H9 (cell line): ENCODE measurements around the gene TRIO. TPM values are rescaled to one million over a fixed set of nuclear protein-coding genes. Genes with fewer than 3 reads are reported as not detected.

ENCODE experiments used
- DNase-seq: peaks from one replicate; pipeline ENCODE4 v3.0.0-alpha.2; 2017
- H2AFZ ChIP-seq: one replicate; pipeline ENCODE4 v1.6.1; 2013; ENCODE audit warnings: mild to moderate bottlenecking, low read length, control low read depth, moderate library complexity
- H2AK5ac ChIP-seq: 2 replicates; pipeline ENCODE4 v1.6.1; 2013; ENCODE audit warnings: low read length, control low read depth, mixed read lengths; ENCODE audit not compliant: insufficient read length
- H2BK120ac ChIP-seq: one replicate; pipeline ENCODE4 v1.6.1; 2013; ENCODE audit warnings: low read depth, mild to moderate bottlenecking, low read length, control low read depth, inconsistent platforms; ENCODE audit not compliant: poor library complexity, severe bottlenecking
- H2BK12ac ChIP-seq: 2 replicates; pipeline ENCODE4 v1.6.1; 2013; ENCODE audit warnings: low read length, control low read depth, mixed read lengths, low read depth; ENCODE audit not compliant: insufficient read length
- H2BK15ac ChIP-seq: 2 replicates; pipeline ENCODE4 v1.6.1; 2013; ENCODE audit warnings: low read depth, low read length, control low read depth
- H2BK20ac ChIP-seq: one replicate; pipeline ENCODE4 v1.6.1; 2013; ENCODE audit warnings: low read depth, mild to moderate bottlenecking, low read length, control low read depth, inconsistent platforms; ENCODE audit not compliant: poor library complexity, severe bottlenecking
- H2BK5ac ChIP-seq: 2 replicates; pipeline ENCODE4 v1.6.1; 2013; ENCODE audit warnings: low read length, control low read depth, mixed read lengths; ENCODE audit not compliant: insufficient read length
- H3K14ac ChIP-seq: 2 replicates; pipeline ENCODE4 v1.6.1; 2013; ENCODE audit warnings: low read length, control low read depth; ENCODE audit not compliant: insufficient read depth
- H3K18ac ChIP-seq: 2 replicates; pipeline ENCODE4 v1.6.1; 2013; ENCODE audit warnings: low read depth, mild to moderate bottlenecking, mixed read lengths, low read length, control low read depth; ENCODE audit not compliant: insufficient read length
- H3K23ac ChIP-seq: 2 replicates; pipeline ENCODE4 v1.6.1; 2013; ENCODE audit warnings: low read length, control low read depth, mixed read lengths, low read depth; ENCODE audit not compliant: insufficient read length
- H3K23me2 ChIP-seq: 2 replicates; pipeline ENCODE4 v1.6.1; 2013; ENCODE audit warnings: low read depth, mild to moderate bottlenecking, mixed read lengths, low read length, control low read depth; ENCODE audit not compliant: insufficient read length, poor library complexity, severe bottlenecking
- H3K27ac ChIP-seq: 2 replicates; pipeline ENCODE4 v1.5.1; 2013; ENCODE audit warnings: low read length, control low read depth, mixed read lengths, low read depth; ENCODE audit not compliant: insufficient read length
- H3K27me3 ChIP-seq: 2 replicates; pipeline ENCODE4 v1.6.1; 2013; ENCODE audit warnings: low read length, control low read depth, inconsistent platforms; ENCODE audit not compliant: insufficient read depth
- H3K4ac ChIP-seq: 2 replicates; pipeline ENCODE4 v1.6.1; 2013; ENCODE audit warnings: low read depth, mild to moderate bottlenecking, control low read depth, inconsistent platforms, low read length, moderate library complexity
- H3K4me1 ChIP-seq: 2 replicates; pipeline ENCODE4 v1.6.1; 2013; ENCODE audit warnings: low read length, control low read depth, inconsistent platforms; ENCODE audit not compliant: insufficient read depth
- H3K4me2 ChIP-seq: 2 replicates; pipeline ENCODE4 v1.6.1; 2013; ENCODE audit warnings: low read length, control low read depth, mixed read lengths; ENCODE audit not compliant: insufficient read length, insufficient read depth
- H3K56ac ChIP-seq: 2 replicates; pipeline ENCODE4 v1.6.1; 2013; ENCODE audit warnings: low read depth, mild to moderate bottlenecking, mixed read lengths, low read length, control low read depth; ENCODE audit not compliant: insufficient read length
- H3K79me1 ChIP-seq: 2 replicates; pipeline ENCODE4 v1.6.1; 2013; ENCODE audit warnings: low read depth, mild to moderate bottlenecking, moderate library complexity, low read length, control low read depth, inconsistent platforms; ENCODE audit not compliant: insufficient read depth, poor library complexity, severe bottlenecking
- H3K79me2 ChIP-seq: 2 replicates; pipeline ENCODE4 v1.6.1; 2013; ENCODE audit warnings: low read length, control low read depth, inconsistent platforms; ENCODE audit not compliant: insufficient read depth
- H3K9ac ChIP-seq: 2 replicates; pipeline ENCODE4 v1.6.1; 2013; ENCODE audit warnings: low read length, control low read depth, mixed read lengths; ENCODE audit not compliant: insufficient read length; ENCODE audit errors: extremely low read depth
- H3K9me3 ChIP-seq: one replicate; pipeline ENCODE4 v1.6.1; 2013; ENCODE audit warnings: low read depth, low read length, inconsistent platforms; ENCODE audit not compliant: control insufficient read depth
- H3T11ph ChIP-seq: one replicate; pipeline ENCODE4 v1.6.1; 2013; ENCODE audit warnings: mild to moderate bottlenecking, low read length, control low read depth, inconsistent platforms
- H4K20me1 ChIP-seq: one replicate; pipeline ENCODE4 v1.6.1; 2013; ENCODE audit not compliant: control insufficient read depth, insufficient read length, insufficient read depth
- H4K5ac ChIP-seq: 2 replicates; pipeline ENCODE4 v1.6.1; 2013; ENCODE audit warnings: low read depth, mild to moderate bottlenecking, mixed read lengths, low read length, control low read depth; ENCODE audit not compliant: insufficient read length
- H4K8ac ChIP-seq: replicated peaks from 2 replicates; pipeline ENCODE4 v1.6.1; 2013; ENCODE audit warnings: low read length, control low read depth, mixed read lengths, low read depth; ENCODE audit not compliant: insufficient read length
- H4K91ac ChIP-seq: 2 replicates; pipeline ENCODE4 v1.6.1; 2013; ENCODE audit warnings: low read depth, mild to moderate bottlenecking, moderate library complexity, mixed read lengths, low read length, control low read depth; ENCODE audit not compliant: insufficient read length
- H3K27ac Mint-ChIP-seq, 3 experiments: 2 replicates in 2 of 3; 3 replicates in 1 of 3; pipeline ENCODE4 v1.8.0; 2020 to 2021; ENCODE audit warnings: mixed read lengths in 3 of 3, mild to moderate bottlenecking in 1 of 3, moderate library complexity in 1 of 3
- H3K27me3 Mint-ChIP-seq: 2 replicates; pipeline ENCODE4 v1.8.0; 2021; ENCODE audit warnings: low read depth, mild to moderate bottlenecking, moderate library complexity, mixed read lengths
- H3K36me3 Mint-ChIP-seq, 3 experiments: 2 replicates in 2 of 3; 3 replicates in 1 of 3; pipeline ENCODE4 v1.8.0; 2020 to 2021; ENCODE audit warnings: low read depth in 3 of 3, mixed read lengths in 3 of 3; ENCODE audit not compliant: insufficient read depth in 1 of 3
- H3K4me1 Mint-ChIP-seq, 2 experiments: 2 replicates each; pipeline ENCODE4 v1.8.0; 2020; ENCODE audit warnings: mixed read lengths in 2 of 2
- H3K4me3 Mint-ChIP-seq, 2 experiments: 2 replicates in 1 of 2; 3 replicates in 1 of 2; pipeline ENCODE4 v1.8.0; 2020 to 2021; ENCODE audit warnings: mild to moderate bottlenecking in 2 of 2, mixed read lengths in 2 of 2, moderate library complexity in 1 of 2
- H3K9me3 Mint-ChIP-seq, 2 experiments: 2 replicates in 1 of 2; 3 replicates in 1 of 2; pipeline ENCODE4 v1.8.0; 2020; ENCODE audit warnings: mild to moderate bottlenecking in 2 of 2, mixed read lengths in 2 of 2, moderate library complexity in 1 of 2
- WGBS: extraction: QIAGEN DNeasy Blood & Tissue Kit; methylation state at CpG from one replicate; pipeline ENCODE4 v1.1.7; 2013; ENCODE audit warnings: missing lambda C conversion rate, low lambda C conversion rate, mixed read lengths; ENCODE audit not compliant: insufficient read length; ENCODE audit errors: extremely low coverage; 5-methylcytosine and 5-hydroxymethylcytosine counted together
- total RNA-seq: library from RNA; stranded (reverse); gene quantifications from 2 replicates; pipeline ENCODE4 v1.2.1, GENCODE V29; 2021
- TF ChIP-seq, protein P1 (sequence below): fragments of 200-600 bp; sonication (generic); conservative IDR thresholded peaks from 3 replicates; pipeline ENCODE4 v1.8.0; 2021; ENCODE audit warnings: antibody characterized with exemption, mild to moderate bottlenecking

TRIO gene
- total RNA-seq, 1 experiment from 2014 or later = 87.8 TPM

DNA sequence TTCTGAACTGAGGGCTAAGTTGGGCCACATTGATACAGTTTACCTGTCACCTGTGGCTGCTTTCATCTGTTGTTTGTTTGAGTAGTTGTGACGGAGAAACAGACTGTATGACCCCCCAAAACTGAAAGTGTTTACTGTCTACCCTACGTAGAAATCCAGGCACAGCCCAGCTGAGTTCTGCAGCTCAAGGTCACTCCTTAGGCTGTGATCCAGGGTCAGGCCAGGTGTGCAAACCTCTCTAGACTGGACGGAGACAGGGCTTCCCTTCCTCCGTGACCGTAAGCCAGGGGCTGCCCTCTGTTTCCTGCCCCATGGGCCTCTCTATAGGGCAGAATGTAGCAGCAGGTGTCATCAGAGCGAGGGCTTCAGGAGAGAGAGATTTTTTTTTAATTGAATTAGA lies 230.5 kb downstream of the TRIO start:
- H4K5ac ChIP-seq = no peak overlapping the region
- TF ChIP-seq, protein P1, sequence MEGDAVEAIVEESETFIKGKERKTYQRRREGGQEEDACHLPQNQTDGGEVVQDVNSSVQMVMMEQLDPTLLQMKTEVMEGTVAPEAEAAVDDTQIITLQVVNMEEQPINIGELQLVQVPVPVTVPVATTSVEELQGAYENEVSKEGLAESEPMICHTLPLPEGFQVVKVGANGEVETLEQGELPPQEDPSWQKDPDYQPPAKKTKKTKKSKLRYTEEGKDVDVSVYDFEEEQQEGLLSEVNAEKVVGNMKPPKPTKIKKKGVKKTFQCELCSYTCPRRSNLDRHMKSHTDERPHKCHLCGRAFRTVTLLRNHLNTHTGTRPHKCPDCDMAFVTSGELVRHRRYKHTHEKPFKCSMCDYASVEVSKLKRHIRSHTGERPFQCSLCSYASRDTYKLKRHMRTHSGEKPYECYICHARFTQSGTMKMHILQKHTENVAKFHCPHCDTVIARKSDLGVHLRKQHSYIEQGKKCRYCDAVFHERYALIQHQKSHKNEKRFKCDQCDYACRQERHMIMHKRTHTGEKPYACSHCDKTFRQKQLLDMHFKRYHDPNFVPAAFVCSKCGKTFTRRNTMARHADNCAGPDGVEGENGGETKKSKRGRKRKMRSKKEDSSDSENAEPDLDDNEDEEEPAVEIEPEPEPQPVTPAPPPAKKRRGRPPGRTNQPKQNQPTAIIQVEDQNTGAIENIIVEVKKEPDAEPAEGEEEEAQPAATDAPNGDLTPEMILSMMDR = no peak
- peaks cover 35 to 71% (median 66%) of the 10 kb centered on the region in 3 experiments; a peak in 6 of 7 replicates for H3K36me3 Mint-ChIP-seq

More for the DNA sequence above, 230.5 kb downstream of the TRIO start:
- H3K4me1 Mint-ChIP-seq = peaks cover 10 to 18% of the 10 kb centered on the region in 2 experiments
- H2AFZ ChIP-seq = no peak overlapping the region
- H3K9me3 Mint-ChIP-seq = no peaks in the 10 kb centered on the region
- no peaks in the 10 kb centered on the region for H3K9me3 ChIP-seq
- H3T11ph ChIP-seq = no peak overlapping the region
- H2BK15ac ChIP-seq = no peak overlapping the region
- no peak for DNase-seq
- H2BK5ac ChIP-seq = no peak overlapping the region
- H3K56ac ChIP-seq = no peak overlapping the region
- no peak overlapping the region for H3K4me2 ChIP-seq
- no peak overlapping the region for H3K27ac ChIP-seq
- peaks cover 3% of the 10 kb centered on the region; the same call in 1 of the 2 replicates for H3K4me1 ChIP-seq
- no peak overlapping the region for H3K9ac ChIP-seq
- H3K4ac ChIP-seq = no peak overlapping the region
- H4K20me1 ChIP-seq = no peaks in the 10 kb centered on the region
- no peaks in the 10 kb centered on the region for H3K23me2 ChIP-seq
- H2AK5ac ChIP-seq = no peak overlapping the region
- H2BK120ac ChIP-seq = no peak overlapping the region
- no peak overlapping the region for H2BK20ac ChIP-seq
- H3K27ac Mint-ChIP-seq = peak overlapping the region; percentile 58 to 67 (median 67); a peak in 4 of 7 replicates
- H3K79me2 ChIP-seq = no peaks in the 10 kb centered on the region
- H3K18ac ChIP-seq = no peak overlapping the region
- H4K91ac ChIP-seq = no peak overlapping the region
- no peak overlapping the region for H3K14ac ChIP-seq
- H2BK12ac ChIP-seq = no peak overlapping the region
- no peak overlapping the region for H3K23ac ChIP-seq
- WGBS = no CpG with 5 or more reads among the region's 6 CpGs
- no peaks in the 10 kb centered on the region; the same call in 1 of the 2 replicates for H3K27me3 Mint-ChIP-seq
- H3K27me3 ChIP-seq = no peaks in the 10 kb centered on the region
- no peak overlapping the region for H4K8ac ChIP-seq
- H3K79me1 ChIP-seq = no peaks in the 10 kb centered on the region
- H3K4me3 Mint-ChIP-seq = no peak overlapping the region
